Stomach (tissue), 4 donors: ENCODE results near the gene ZNF440.
"Not testable (repeated sequence)": the region's sequence is repeated elsewhere in the genome, so short reads cannot be mapped to it uniquely, and the experiment has no call there.

Experiments used
- EP300 ChIP-seq: sonication (generic); formaldehyde crosslinking; IDR thresholded peaks from one replicate; pipeline ENCODE4 v1.6.1; 2017; ENCODE audit warnings: antibody characterized with exemption
- POLR2A ChIP-seq, 4 donors: fragments of 450-650 bp; IDR thresholded peaks; one replicate each; pipeline ENCODE4 v1.6.1; 2016; ENCODE audit warnings: antibody characterized with exemption in 4 of 4, control low read depth in 2 of 4, mild to moderate bottlenecking in 1 of 4, moderate library complexity in 1 of 4
- POLR2AphosphoS5 ChIP-seq, 3 donors: sonication (generic); formaldehyde crosslinking; IDR thresholded peaks; one replicate each; pipeline ENCODE4 v1.6.1; 2016; ENCODE audit warnings: antibody characterized with exemption in 3 of 3
- TF ChIP-seq, protein P1 (sequence below), 7 experiments: fragments of 450-650 bp in 4 of 7; fragments of 200-600 bp in 3 of 7; sonication (generic) in 3 of 7; IDR thresholded peaks; one replicate each; pipeline ENCODE4 v1.5.1; 2016 to 2019; ENCODE audit warnings: antibody characterized with exemption in 7 of 7, control low read depth in 2 of 7, mild to moderate bottlenecking in 1 of 7

DNA sequence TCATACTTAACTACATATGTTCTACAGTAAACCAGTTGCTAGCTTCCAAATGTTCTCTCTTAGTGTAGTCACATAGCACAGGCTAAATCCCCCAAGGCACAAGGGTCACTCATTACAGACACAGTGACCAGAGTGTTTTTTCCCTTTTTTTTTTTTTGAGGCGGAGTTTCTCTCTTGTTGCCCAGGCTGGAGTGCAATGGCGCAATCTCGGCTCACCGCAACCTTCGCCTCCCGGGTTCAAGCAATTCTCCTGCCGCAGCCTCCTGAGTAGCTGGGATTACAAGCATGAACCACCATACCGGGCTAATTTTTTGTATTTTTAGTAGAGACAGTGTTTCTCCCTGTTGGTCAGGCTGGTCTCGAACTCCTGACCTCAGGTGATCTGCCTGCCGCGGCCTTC is 37.4 kb upstream of the ZNF440 start:
- TF ChIP-seq, protein P1, sequence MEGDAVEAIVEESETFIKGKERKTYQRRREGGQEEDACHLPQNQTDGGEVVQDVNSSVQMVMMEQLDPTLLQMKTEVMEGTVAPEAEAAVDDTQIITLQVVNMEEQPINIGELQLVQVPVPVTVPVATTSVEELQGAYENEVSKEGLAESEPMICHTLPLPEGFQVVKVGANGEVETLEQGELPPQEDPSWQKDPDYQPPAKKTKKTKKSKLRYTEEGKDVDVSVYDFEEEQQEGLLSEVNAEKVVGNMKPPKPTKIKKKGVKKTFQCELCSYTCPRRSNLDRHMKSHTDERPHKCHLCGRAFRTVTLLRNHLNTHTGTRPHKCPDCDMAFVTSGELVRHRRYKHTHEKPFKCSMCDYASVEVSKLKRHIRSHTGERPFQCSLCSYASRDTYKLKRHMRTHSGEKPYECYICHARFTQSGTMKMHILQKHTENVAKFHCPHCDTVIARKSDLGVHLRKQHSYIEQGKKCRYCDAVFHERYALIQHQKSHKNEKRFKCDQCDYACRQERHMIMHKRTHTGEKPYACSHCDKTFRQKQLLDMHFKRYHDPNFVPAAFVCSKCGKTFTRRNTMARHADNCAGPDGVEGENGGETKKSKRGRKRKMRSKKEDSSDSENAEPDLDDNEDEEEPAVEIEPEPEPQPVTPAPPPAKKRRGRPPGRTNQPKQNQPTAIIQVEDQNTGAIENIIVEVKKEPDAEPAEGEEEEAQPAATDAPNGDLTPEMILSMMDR (IDR thresholded peaks at IDR 0.05), result not testable (repeated sequence)
- not testable (repeated sequence) for TF ChIP-seq POLR2AphosphoS5 (IDR thresholded peaks at IDR 0.05); POLR2A (IDR thresholded peaks at IDR 0.05); EP300
